ENCODE data around the gene SPINT1.

SPINT1 gene

GRCh38 chr15:40893733-40894680 is 50.2 kb downstream of the SPINT1 start, which contains the start of gene VPS18:
VPS18 (plus strand) TSS chr15:40894450; CDS start chr15:40894769, 319 bp downstream.
- peak; percentile 98 for DNase-seq

GRCh38 chr15:40894681-40895448 is 51.0 kb downstream of the SPINT1 start:
- no peak for DNase-seq

- no peak for DNase-seq
Measured at GRCh38 chr15:40899536-40900207, 55.8 kb downstream of the SPINT1 start.

GRCh38 chr15:40900256-40901052 is 56.6 kb downstream of the SPINT1 start:
- no peak for DNase-seq

- no peak for DNase-seq
Measured at GRCh38 chr15:40901053-40901443, 57.2 kb downstream of the SPINT1 start.

GRCh38 chr15:40902605-40903561 is 59.0 kb downstream of the SPINT1 start:
- no peak for DNase-seq

- no peak for DNase-seq
Measured at GRCh38 chr15:40904552-40905201, 60.8 kb downstream of the SPINT1 start.

GRCh38 chr15:40906091-40906990 is 62.5 kb downstream of the SPINT1 start:
- peak; percentile 92 for DNase-seq

- DNase-seq, result peak; percentile 81
Measured at GRCh38 chr15:40906991-40907802, 63.3 kb downstream of the SPINT1 start.

Measured in left hindlimb (tissue), 1 donor.